K562 (cell line): ENCODE data around the gene SH3BP4. TPM values are rescaled to one million over a fixed set of nuclear protein-coding genes. Genes with fewer than 3 reads are reported as not detected.

Experiments used
- ATAC-seq: fragments of 200-7000 bp; cut with Tn5 transposase; 3 replicates; pipeline ENCODE4 v1.9.1; 2020; ENCODE audit warnings: moderate library complexity
- BruUV-seq: library from RNA; stranded (reverse); fragments of 400-500 nt; replicated peaks from 2 replicates; lab custom pipeline; 2021; lab: Mats Ljungman, UMichigan
- CTCF ChIA-PET: fragments of 300-600 bp; formaldehyde crosslinking; extraction: SDS; loops from one replicate; lab custom pipeline; 2021; ENCODE audit warnings: low intra/inter-chr PET ratio; lab: Yijun Ruan, JAX
- POLR2A ChIA-PET: fragments of 300-600, 350-650 bp; sonication (Branson Sonifier 250); formaldehyde crosslinking; extraction: SDS; loops from one replicate; lab custom pipeline; 2021; ENCODE audit warnings: antibody characterized with exemption, inconsistent platforms; lab: Yijun Ruan, JAX
- DNase-seq, 4 experiments: peaks; one replicate each; pipeline versions ENCODE4 v3.0.0 to v3.0.0-alpha.2; 2011 to 2018; ENCODE audit warnings: low spot score in 3 of 4, mixed read lengths in 3 of 4; ENCODE audit errors: extremely low read depth in 1 of 4
- FAIRE-seq: peaks from 2 replicates; lab custom pipeline; 2011; peaks lifted over from hg19 to GRCh38; lab: Jason Lieb, UNC
- H2AFZ ChIP-seq: 2 replicates; pipeline ENCODE4 v1.6.0; 2011; ENCODE audit warnings: low read depth, low read length, control low read depth, inconsistent platforms
- H3K27ac ChIP-seq: fragments of 200-600 bp; 3 replicates; pipeline ENCODE4 v1.8.0; 2011; ENCODE audit warnings: low read depth, mild to moderate bottlenecking, control low read depth, inconsistent platforms, low read length, moderate library complexity, mixed read lengths; ENCODE audit errors: extremely low read depth
- H3K27me3 ChIP-seq, 2 experiments: fragments of 300-600 bp in 1 of 2; 2 replicates in 1 of 2; 3 replicates in 1 of 2; pipeline versions ENCODE4 v1.6.0 to v1.8.0; 2011; ENCODE audit warnings: inconsistent platforms in 2 of 2, low read length in 2 of 2, mild to moderate bottlenecking in 1 of 2, mixed read lengths in 1 of 2, moderate library complexity in 1 of 2; ENCODE audit not compliant: control insufficient read depth in 2 of 2, insufficient read depth in 2 of 2
- H3K36me3 ChIP-seq: fragments of 300-600 bp; 3 replicates; pipeline ENCODE4 v1.8.0; 2011; ENCODE audit warnings: mild to moderate bottlenecking, low read length, inconsistent platforms; ENCODE audit not compliant: control insufficient read depth, insufficient read depth
- H3K4me1 ChIP-seq, 2 experiments: fragments of 200-600 bp in 1 of 2; replicated peaks in 1 of 2; 2 replicates in 1 of 2; 3 replicates in 1 of 2; pipeline versions ENCODE4 v1.5.1 to v1.8.0; 2011; ENCODE audit warnings: inconsistent platforms in 2 of 2, low read length in 2 of 2, mild to moderate bottlenecking in 1 of 2, mixed read lengths in 1 of 2, moderate library complexity in 1 of 2; ENCODE audit not compliant: control insufficient read depth in 2 of 2, insufficient read depth in 2 of 2
- H3K4me2 ChIP-seq: 2 replicates; pipeline ENCODE4 v1.6.1; 2011; ENCODE audit warnings: low read length, control low read depth, inconsistent platforms, mixed read lengths; ENCODE audit not compliant: insufficient read depth
- H3K4me3 ChIP-seq: fragments of 200-600 bp; sonication (generic), shearing (Covaris generic); 2 replicates; pipeline ENCODE4 v1.5.1; 2016; ENCODE audit warnings: control low read depth, inconsistent platforms
- H3K79me2 ChIP-seq: fragments of 200-600 bp; 3 replicates; pipeline ENCODE4 v1.8.0; 2011; ENCODE audit warnings: low read length, inconsistent platforms; ENCODE audit not compliant: control insufficient read depth, insufficient read depth
- H3K9ac ChIP-seq, 2 experiments: 2 replicates each; pipeline versions ENCODE4 v1.6.0 to v1.6.1; 2011; ENCODE audit warnings: low read depth in 2 of 2, low read length in 2 of 2, control low read depth in 1 of 2, inconsistent platforms in 1 of 2, mild to moderate bottlenecking in 1 of 2, mixed read lengths in 1 of 2; ENCODE audit not compliant: insufficient read depth in 1 of 2
- H3K9me1 ChIP-seq: one replicate; pipeline ENCODE4 v1.6.0; 2011; ENCODE audit warnings: inconsistent platforms, mild to moderate bottlenecking, low read length, moderate library complexity; ENCODE audit not compliant: control insufficient read depth, insufficient read depth
- H3K9me3 ChIP-seq: replicated peaks from 2 replicates; pipeline ENCODE4 v1.5.1; 2011; ENCODE audit warnings: low read depth, low read length, inconsistent platforms; ENCODE audit not compliant: control insufficient read depth, insufficient read depth
- H4K20me1 ChIP-seq: replicated peaks from 2 replicates; pipeline ENCODE4 v1.6.1; 2011; ENCODE audit warnings: low read length, inconsistent platforms, mixed read lengths; ENCODE audit not compliant: control insufficient read depth, insufficient read depth
- CHAMP1 ChIP-seq: fragments of 450-650 bp; IDR thresholded peaks from 2 replicates; pipeline ENCODE4 v1.6.1; 2016; ENCODE audit warnings: mild to moderate bottlenecking
- HNRNPUL1 ChIP-seq: fragments of 200-400 bp; formaldehyde crosslinking; IDR thresholded peaks from 2 replicates; pipeline ENCODE4 v1.6.1; 2017; ENCODE audit warnings: low read length
- POLR2AphosphoS5 ChIP-seq: IDR thresholded peaks from 2 replicates; pipeline ENCODE4 v1.6.1; 2011; ENCODE audit warnings: mild to moderate bottlenecking, low read depth, low read length, moderate library complexity; ENCODE audit not compliant: control insufficient read depth, insufficient read depth
- PURB ChIP-seq: sonication (generic); formaldehyde crosslinking; IDR thresholded peaks from 2 replicates; pipeline ENCODE4 v1.9.0; 2021; ENCODE audit warnings: low read depth, mild to moderate bottlenecking, missing genetic modification reagents
- SIRT6 ChIP-seq: IDR thresholded peaks from one replicate; pipeline ENCODE4 v1.6.1; 2012; ENCODE audit warnings: low read depth, mild to moderate bottlenecking, control low read depth, inconsistent platforms, low read length, moderate library complexity
- SPI1 ChIP-seq: IDR thresholded peaks from 2 replicates; pipeline ENCODE4 v1.6.1; 2011; ENCODE audit warnings: low read depth, low read length, control low read depth, borderline replicate concordance
- U2AF2 ChIP-seq: fragments of 200-400 bp; formaldehyde crosslinking; optimal IDR thresholded peaks from 2 replicates; pipeline ENCODE3; 2017; ENCODE audit warnings: low read depth, mild to moderate bottlenecking, low read length
- WGBS: fragments of 100-300 bp; shearing (Covaris generic); methylation state at CpG from one replicate; pipeline ENCODE4 v1.1.6; 2016; ENCODE audit warnings: low coverage, mixed read lengths; ENCODE audit not compliant: insufficient coverage; ENCODE audit errors: missing lambda C conversion rate; 5-methylcytosine and 5-hydroxymethylcytosine counted together
- in situ Hi-C: fragments of 300-500 bp; cut with MboI; formaldehyde crosslinking; loops from 4 replicates; pipeline ENCODE4 v1.15.0; 2018; ENCODE audit warnings: inconsistent platforms, mixed read lengths
- intact Hi-C: fragments of 100-400 bp; cut with micrococcal nuclease; formaldehyde crosslinking; loops from 2 replicates; pipeline ENCODE4 v1.14.2; 2022
- polyA plus RNA-seq, 8 experiments: library from polyadenylated mRNA; depleted of rRNA in 4 of 8; stranded (reverse) in 5 of 8; unstranded in 3 of 8; fragments of >200 nt; fragmentation: Nextera tagmentation in 2 of 8; fragmentation: Illumina TruSeq in 1 of 8; extraction: Ambion mirVana in 2 of 8; extraction: Trizol in 1 of 8; gene quantifications; 2 replicates each; pipeline versions ENCODE4 v1.2.1 to v1.2.3, GENCODE V29; 2011 to 2014; ENCODE audit warnings: inconsistent platforms in 1 of 8, missing spikeins in 1 of 8
- total RNA-seq, 7 experiments: library from RNA; depleted of rRNA in 6 of 7; stranded (reverse); fragments of >200 nt in 6 of 7; fragmentation: Illumina TruSeq in 2 of 7; extraction: Trizol in 2 of 7; gene quantifications; 2 replicates each; pipeline versions ENCODE4 v1.2.1 to v1.2.3, GENCODE V29; 2011 to 2021; ENCODE audit warnings: low replicate concordance in 1 of 7

SH3BP4 gene
- total and polyA plus RNA-seq, 9 of the 15 experiments (the other 6 are each of a cell fraction or from before 2014, with no cell fraction given): 0.03 to 0.28 (median 0.27) TPM; not detected in 6

GRCh38 chr2:234999740-235000425 is 48.1 kb downstream of the SH3BP4 start:
- H3K36me3 ChIP-seq: no peaks in the 10 kb centered on the region
- no peaks in the 10 kb centered on the region for H3K9me1 ChIP-seq
- H3K4me1 ChIP-seq: peaks cover 0 to 3% of the 10 kb centered on the region in 2 experiments; a peak in 2 of 5 replicates
- H3K4me2 ChIP-seq: no peak overlapping the region
- intact Hi-C loops (no loop called here), in situ Hi-C loops (no loop called here)
- no peak overlapping the region for H3K27ac ChIP-seq
- TF ChIP-seq POLR2AphosphoS5: no peak
- no peak for TF ChIP-seq SPI1
- TF ChIP-seq U2AF2: no peak
- TF ChIP-seq SIRT6: no peak
- TF ChIP-seq PURB: no peak
- no peak for TF ChIP-seq CHAMP1
- no peak for TF ChIP-seq HNRNPUL1
- no peaks in the 10 kb centered on the region for H3K9me3 ChIP-seq
- peaks cover 2 to 53% of the 10 kb centered on the region in 2 experiments for H3K27me3 ChIP-seq
- H3K9ac ChIP-seq: no peak overlapping the region
- no peak overlapping the region for H3K4me3 ChIP-seq
- ATAC-seq (no peak), DNase-seq (no peak), FAIRE-seq (no peak)
- ChIA-PET POLR2A (no interaction called here), CTCF (no interaction called here)
- 6% methylated on average over 7 of the region's 11 CpGs for WGBS
- BruUV-seq: no TSS peak
- H2AFZ ChIP-seq: no peak overlapping the region
- no peaks in the 10 kb centered on the region for H3K79me2 ChIP-seq
- no peaks in the 10 kb centered on the region for H4K20me1 ChIP-seq
